MCF 10A (cell line): ENCODE data around the gene PLEKHS1. TPM values are rescaled to one million over a fixed set of nuclear protein-coding genes. Genes with fewer than 3 reads are reported as not detected.

Experiments
- BruUV-seq: library from RNA; stranded (reverse); fragments of 400-500 nt; replicated peaks from 2 replicates; lab custom pipeline; 2021; lab: Mats Ljungman, UMichigan
- CTCF ChIA-PET: fragments of 300-600 bp; sonication (Branson Sonifier 250); formaldehyde crosslinking; extraction: SDS; loops from one replicate; lab custom pipeline; 2021; ENCODE audit warnings: antibody characterized with exemption, inconsistent platforms; lab: Yijun Ruan, JAX
- POLR2A ChIA-PET: fragments of 300-600, 350-650 bp; sonication (Branson Sonifier 250); formaldehyde crosslinking; extraction: SDS; loops from one replicate; lab custom pipeline; 2020; ENCODE audit warnings: antibody characterized with exemption, inconsistent platforms; lab: Yijun Ruan, JAX
- DNase-seq: peaks from one replicate; pipeline ENCODE4 v3.0.0-alpha.2; 2018; ENCODE audit not compliant: unreplicated experiment
- H3K27ac Mint-ChIP-seq: one replicate; pipeline ENCODE4 v1.8.0; 2022; ENCODE audit warnings: mild to moderate bottlenecking, low read depth, mixed read lengths; ENCODE audit not compliant: unreplicated experiment
- H3K27me3 Mint-ChIP-seq: one replicate; pipeline ENCODE4 v1.8.0; 2022; ENCODE audit warnings: mixed read lengths; ENCODE audit not compliant: insufficient read depth, unreplicated experiment
- H3K36me3 Mint-ChIP-seq: one replicate; pipeline ENCODE4 v1.8.0; 2022; ENCODE audit warnings: mild to moderate bottlenecking, moderate library complexity, mixed read lengths; ENCODE audit not compliant: insufficient read depth, unreplicated experiment
- H3K4me1 Mint-ChIP-seq: one replicate; pipeline ENCODE4 v1.8.0; 2022; ENCODE audit warnings: mixed read lengths; ENCODE audit not compliant: insufficient read depth, unreplicated experiment
- H3K4me3 Mint-ChIP-seq: one replicate; pipeline ENCODE4 v1.8.0; 2022; ENCODE audit warnings: mild to moderate bottlenecking, moderate library complexity, mixed read lengths; ENCODE audit not compliant: unreplicated experiment
- H3K9me3 Mint-ChIP-seq: one replicate; pipeline ENCODE4 v1.8.0; 2022; ENCODE audit warnings: mixed read lengths; ENCODE audit not compliant: unreplicated experiment
- intact Hi-C: fragments of 100-400 bp; cut with micrococcal nuclease; formaldehyde crosslinking; loops from 2 replicates; pipeline ENCODE4 v1.14.1; 2022
- total RNA-seq: library from RNA; stranded (reverse); gene quantifications from 2 replicates; pipeline ENCODE4 v1.2.3, GENCODE V29; 2022
- TF ChIP-seq, protein P1 (sequence below): fragments of 200-600 bp; IDR thresholded peaks from one replicate; pipeline ENCODE4 v1.8.0; 2022; ENCODE audit warnings: antibody characterized with exemption, mild to moderate bottlenecking; ENCODE audit not compliant: unreplicated experiment

Gene PLEKHS1
- total RNA-seq, 1 experiment from 2014 or later, result not detected

- no TSS peak for BruUV-seq
- TF ChIP-seq, protein P1, sequence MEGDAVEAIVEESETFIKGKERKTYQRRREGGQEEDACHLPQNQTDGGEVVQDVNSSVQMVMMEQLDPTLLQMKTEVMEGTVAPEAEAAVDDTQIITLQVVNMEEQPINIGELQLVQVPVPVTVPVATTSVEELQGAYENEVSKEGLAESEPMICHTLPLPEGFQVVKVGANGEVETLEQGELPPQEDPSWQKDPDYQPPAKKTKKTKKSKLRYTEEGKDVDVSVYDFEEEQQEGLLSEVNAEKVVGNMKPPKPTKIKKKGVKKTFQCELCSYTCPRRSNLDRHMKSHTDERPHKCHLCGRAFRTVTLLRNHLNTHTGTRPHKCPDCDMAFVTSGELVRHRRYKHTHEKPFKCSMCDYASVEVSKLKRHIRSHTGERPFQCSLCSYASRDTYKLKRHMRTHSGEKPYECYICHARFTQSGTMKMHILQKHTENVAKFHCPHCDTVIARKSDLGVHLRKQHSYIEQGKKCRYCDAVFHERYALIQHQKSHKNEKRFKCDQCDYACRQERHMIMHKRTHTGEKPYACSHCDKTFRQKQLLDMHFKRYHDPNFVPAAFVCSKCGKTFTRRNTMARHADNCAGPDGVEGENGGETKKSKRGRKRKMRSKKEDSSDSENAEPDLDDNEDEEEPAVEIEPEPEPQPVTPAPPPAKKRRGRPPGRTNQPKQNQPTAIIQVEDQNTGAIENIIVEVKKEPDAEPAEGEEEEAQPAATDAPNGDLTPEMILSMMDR, result no peak
- intact Hi-C loops, result no loop called here
- H3K27ac Mint-ChIP-seq, result no peak overlapping the region
- H3K27me3 Mint-ChIP-seq, result no peaks in the 10 kb centered on the region
- CTCF ChIA-PET, result interaction anchor here (0.9 kb wide), 1 partner anchor 9 kb away, joined by 3 read pairs; no protein-coding TSS in a partner anchor
- H3K4me3 Mint-ChIP-seq, result no peak overlapping the region
- POLR2A ChIA-PET, result no interaction called here
- no peak for DNase-seq
- H3K4me1 Mint-ChIP-seq, result no peaks in the 10 kb centered on the region
- no peaks in the 10 kb centered on the region for H3K9me3 Mint-ChIP-seq
- H3K36me3 Mint-ChIP-seq, result peaks cover 22% of the 10 kb centered on the region
Measured at GRCh38 chr10:113718969-113719822, 32.3 kb upstream of the PLEKHS1 start.

DNA sequence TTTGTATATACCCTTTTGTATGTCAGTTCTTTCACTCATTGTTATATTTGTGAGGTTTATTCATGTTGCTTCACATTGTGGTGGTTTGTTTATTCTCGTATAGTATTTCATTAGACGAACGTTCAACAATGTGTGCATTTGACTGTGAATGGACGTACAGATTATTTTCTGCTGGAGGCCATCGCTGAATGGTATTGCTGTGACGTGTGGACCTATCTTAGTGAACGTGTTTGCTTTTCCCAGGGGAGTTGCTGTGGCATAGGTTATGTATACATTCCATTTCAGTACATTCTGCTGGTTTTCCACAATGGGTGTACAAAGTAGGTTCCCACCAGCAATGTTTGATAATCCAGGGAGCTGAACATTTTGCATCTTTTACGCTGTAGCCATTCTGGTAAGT is 31.1 kb upstream of the PLEKHS1 start:
- intact Hi-C loops, result no loop called here
- Mint-ChIP-seq H3K4me3 (no peak overlapping the region), H3K27me3 (no peaks in the 10 kb centered on the region), H3K9me3 (no peaks in the 10 kb centered on the region), H3K27ac (no peak overlapping the region), H3K36me3 (peaks cover 24% of the 10 kb centered on the region), H3K4me1 (no peaks in the 10 kb centered on the region)
- TF ChIP-seq, protein P1, result no peak
- POLR2A ChIA-PET, result no interaction called here
- DNase-seq, result no peak
- CTCF ChIA-PET, result interaction anchor here (0.6 kb wide), 1 partner anchor 368 kb away, joined by 3 read pairs; no protein-coding TSS in a partner anchor
- no TSS peak for BruUV-seq

DNA sequence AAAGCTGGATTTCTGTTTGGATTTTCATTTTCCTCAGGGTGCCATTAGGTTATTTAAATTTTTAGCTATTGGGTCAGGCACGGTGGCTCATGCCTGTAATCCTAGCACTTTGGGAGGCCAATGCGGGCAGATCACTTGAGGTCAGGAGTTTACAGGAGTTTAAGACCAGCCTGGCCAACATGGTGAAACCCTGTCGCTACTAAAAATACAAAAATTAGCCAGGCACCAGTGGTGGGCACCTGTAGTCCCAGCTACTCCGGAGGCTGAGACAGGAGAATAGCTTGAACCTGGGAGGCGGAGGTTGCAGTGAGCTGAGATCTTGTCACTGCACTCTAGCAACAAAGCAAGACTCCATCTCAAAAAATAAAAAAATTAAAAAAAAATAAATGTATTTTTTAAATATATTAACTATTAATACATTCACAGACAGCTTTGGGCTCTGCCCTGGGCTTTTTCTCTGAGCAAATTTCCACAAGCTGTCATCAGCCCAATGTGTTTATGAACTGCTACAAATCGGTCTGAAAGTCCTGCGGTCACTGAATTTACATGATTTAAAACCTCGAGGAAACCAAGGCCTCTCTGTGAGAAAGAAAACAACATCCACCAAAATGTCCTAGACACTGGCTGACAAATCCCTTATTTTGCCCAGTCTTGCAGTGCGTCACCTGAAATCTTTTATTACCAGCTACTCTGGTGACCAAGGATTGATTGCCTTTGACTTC is 19.2 kb upstream of the PLEKHS1 start:
- H3K36me3 Mint-ChIP-seq, result peaks cover 19% of the 10 kb centered on the region
- CTCF ChIA-PET, result interaction anchor here (0.6 to 0.8 kb wide), 2 partner anchors 15 to 169 kb away, joined by 3 to 5 read pairs; no protein-coding TSS in a partner anchor
- no peaks in the 10 kb centered on the region for H3K4me1 Mint-ChIP-seq
- no peak overlapping the region for H3K4me3 Mint-ChIP-seq
- POLR2A ChIA-PET, result interaction anchor here (1.0 kb wide), 1 partner anchor 20 kb away, joined by 3 read pairs; no protein-coding TSS in a partner anchor
- TF ChIP-seq, protein P1, result no peak
- no peak for DNase-seq
- H3K27ac Mint-ChIP-seq, result no peak overlapping the region
- BruUV-seq, result no TSS peak
- H3K9me3 Mint-ChIP-seq, result no peaks in the 10 kb centered on the region
- H3K27me3 Mint-ChIP-seq, result no peaks in the 10 kb centered on the region
- intact Hi-C loops, result no loop called here

DNA sequence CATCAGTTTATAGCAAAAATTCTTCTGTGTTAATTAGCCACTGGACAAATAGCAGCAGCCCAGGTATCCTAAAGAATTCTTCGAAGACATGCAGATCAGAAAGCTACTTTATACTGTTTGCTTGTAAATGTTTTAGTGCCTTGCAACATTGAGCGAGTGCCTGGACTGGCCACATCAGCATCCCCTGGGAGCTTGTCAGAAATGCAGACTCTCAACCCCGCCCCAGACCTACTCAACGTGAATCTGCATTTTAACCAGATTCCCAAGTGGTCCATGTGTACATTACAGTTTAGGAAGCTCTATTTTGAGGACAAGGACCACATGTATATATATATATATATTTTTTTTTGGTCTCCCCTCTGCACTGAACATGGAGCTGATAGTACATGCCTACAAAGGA is 18.5 kb upstream of the PLEKHS1 start:
- Mint-ChIP-seq H3K27ac (no peak overlapping the region), H3K4me3 (no peak overlapping the region), H3K9me3 (no peaks in the 10 kb centered on the region), H3K27me3 (no peaks in the 10 kb centered on the region), H3K36me3 (peaks cover 12% of the 10 kb centered on the region), H3K4me1 (no peaks in the 10 kb centered on the region)
- no peak for DNase-seq
- POLR2A ChIA-PET, result interaction anchor here (1.0 kb wide), 1 partner anchor 20 kb away, joined by 3 read pairs; no protein-coding TSS in a partner anchor
- intact Hi-C loops, result no loop called here
- TF ChIP-seq, protein P1, result no peak
- CTCF ChIA-PET, result interaction anchor here (0.8 kb wide), 1 partner anchor 170 kb away, joined by 3 read pairs; no protein-coding TSS in a partner anchor
- BruUV-seq, result no TSS peak
